HG02943 (cell line): ENCODE data around the gene NUAK2.

ENCODE experiments used
- ATAC-seq: cut with Tn5 transposase; IDR thresholded peaks from one replicate; pipeline ENCODE4 v1.9.1; 2021; ENCODE audit warnings: mild to moderate bottlenecking, low read depth, moderate library complexity; ENCODE audit not compliant: unreplicated experiment

Gene NUAK2

DNA sequence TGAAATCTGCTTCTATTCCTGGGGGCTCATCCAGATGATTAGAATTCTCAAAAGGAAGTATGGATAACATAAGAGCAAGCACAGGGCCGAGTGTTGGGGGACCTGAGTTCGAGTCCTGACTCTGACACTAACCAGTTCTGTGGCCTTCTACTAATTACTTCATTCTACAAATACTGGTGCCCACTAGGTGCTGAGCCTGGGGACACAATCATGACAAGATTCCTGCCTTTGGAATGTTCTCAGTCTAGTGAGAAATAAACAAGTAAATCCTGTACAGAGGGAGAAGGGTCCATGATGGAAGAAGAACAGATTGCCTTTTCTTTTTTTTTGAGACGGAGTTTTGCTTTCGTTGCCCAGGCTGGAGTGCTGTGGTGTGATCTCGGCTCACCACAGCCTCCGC lies 2.2 kb upstream of the NUAK2 start:
- ATAC-seq: no peak

DNA sequence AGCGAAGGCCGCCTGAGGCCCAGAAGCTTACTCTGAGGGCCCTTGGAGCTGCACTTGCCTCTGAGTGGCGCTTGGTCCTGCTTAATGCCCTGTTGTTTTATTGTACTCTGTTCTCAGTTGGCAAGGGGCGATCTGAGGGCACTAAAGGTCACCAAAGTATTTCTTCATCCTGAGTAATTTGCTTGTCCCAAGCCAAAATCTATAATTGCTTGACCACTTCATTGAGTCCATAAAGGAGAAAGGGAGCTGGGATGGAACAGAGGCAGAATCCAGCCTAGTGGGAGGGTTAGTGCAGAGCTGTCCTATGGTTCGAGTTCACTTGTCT lies 376 bp upstream of the NUAK2 start:
- no peak for ATAC-seq

DNA sequence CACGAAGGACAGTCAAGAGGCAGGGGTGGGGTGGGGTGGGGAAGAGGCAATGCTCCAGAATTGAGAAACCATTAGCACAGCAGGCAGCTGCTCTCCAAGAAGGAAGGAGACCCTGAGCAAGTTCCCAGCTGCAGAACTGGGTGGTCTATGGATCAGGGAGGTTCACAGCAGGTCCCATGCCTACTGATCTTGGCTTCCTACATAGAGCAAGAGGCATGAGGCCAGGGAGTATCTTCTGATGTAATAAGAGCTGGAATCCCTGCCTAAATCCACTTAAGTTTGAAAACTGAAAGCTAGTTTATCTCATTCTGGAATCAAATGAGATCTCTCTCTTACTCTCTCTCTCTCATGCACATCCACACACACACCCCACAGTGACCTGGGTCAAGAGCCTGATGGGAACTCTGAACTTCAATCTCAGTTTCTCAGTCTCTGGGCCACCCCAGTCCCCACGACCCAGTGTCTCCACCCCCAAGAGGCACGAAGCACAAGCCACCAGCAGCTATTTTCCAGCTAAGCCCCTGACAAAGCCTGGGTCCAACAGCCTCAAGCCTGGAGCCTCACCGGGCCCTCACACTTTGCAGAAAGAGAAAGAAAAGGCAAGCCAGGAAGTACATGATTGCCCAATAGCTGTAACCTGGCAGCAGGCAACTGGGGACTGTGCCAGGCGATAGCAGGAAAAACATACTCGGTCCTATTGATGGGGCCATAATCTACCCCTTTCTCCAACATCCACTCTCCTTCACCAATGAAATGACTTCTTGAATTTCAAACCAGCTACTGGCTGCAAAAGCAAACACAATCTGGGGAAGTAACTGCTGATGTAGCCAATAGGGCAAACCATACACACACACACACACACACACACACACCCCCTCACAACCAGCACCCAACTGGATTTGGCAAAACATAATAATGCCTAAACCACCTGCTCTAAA lies 2.2 kb downstream of the NUAK2 start:
- ATAC-seq: no peak

DNA sequence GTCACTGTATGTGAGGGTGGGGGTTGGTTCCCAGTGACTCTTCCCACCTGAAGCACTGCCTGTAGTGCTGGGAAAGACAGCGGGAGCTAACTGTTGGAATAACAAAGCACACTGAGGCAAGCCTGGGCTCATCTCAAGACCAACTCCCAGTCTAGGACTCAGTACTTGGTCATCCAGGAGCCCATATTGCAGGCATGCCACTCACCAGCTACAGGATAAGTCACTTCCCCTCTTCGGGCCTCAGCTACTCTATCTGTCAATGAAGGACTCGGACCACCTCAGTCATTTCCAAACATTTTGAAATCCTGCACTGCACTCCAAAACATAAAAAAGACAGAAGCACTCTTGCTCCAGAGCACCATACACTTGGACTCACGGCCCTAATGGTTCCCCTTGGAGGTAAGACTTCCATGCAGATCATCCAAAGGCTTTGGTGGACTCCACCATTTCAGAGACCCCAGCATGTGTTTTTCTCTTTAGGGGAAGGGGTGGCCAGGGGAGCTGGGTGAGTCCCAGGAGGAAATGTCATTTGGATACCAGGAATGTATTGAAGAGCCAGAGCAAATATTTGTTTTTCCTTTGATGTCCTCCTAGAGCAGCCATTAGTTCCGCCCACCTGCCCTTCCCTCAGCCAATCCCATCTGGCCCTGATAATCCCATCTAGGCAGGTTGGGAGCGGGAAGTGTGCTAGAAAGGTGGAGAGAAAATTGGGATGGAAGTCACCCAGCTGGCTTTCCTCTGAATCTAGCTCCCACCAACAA lies 3.1 kb downstream of the NUAK2 start:
- ATAC-seq: no peak

DNA sequence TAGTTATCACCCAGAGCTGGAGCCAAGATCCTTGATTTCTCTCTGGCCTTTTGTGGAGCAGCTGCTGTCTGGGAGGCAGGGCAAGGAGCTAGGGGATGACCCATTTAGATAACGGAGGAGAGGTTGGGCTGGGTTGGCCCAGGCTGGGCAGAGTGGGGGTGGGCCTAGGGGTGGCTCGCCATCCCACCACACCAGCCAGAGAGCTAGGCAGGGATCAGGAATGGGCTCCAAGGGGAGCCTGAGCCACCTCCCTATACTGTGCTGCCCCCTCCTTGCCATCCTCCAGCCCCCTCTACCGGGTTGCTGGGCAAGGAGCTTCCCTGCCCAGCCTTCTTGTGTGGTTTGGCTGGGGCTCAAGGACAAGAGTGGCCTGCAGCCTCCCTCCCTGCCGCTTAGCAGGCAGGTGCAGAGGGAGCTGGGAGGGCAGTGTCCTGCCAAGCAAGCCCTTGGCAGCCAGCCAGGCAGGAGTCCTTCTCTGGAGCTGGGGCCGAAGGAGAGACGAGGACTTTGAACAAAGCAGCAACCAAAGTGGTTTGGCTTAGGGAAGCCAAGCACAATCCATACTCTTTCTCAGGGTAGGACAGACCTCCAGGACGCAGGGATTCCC lies 4.1 kb downstream of the NUAK2 start:
- no peak for ATAC-seq

DNA sequence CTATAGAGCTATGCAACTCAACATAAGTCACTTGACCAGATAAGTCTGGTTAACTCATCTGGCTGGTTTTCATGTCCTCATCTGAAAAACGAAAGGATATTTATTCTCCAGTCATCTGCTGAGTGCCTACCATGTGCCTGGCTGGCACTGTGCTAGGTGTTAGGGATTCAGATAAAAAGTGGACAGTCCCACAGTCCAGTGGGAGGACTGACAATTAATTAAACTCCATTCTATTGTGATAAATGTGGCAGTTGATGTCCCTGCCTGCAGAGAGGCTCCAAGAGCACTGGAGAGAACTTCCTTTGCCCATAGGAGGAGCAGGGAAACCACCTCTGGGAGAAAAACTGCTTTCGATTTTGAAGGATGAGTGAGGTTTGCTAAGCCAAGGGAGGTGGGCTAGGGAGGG lies 5.4 kb downstream of the NUAK2 start:
- ATAC-seq: no peak

DNA sequence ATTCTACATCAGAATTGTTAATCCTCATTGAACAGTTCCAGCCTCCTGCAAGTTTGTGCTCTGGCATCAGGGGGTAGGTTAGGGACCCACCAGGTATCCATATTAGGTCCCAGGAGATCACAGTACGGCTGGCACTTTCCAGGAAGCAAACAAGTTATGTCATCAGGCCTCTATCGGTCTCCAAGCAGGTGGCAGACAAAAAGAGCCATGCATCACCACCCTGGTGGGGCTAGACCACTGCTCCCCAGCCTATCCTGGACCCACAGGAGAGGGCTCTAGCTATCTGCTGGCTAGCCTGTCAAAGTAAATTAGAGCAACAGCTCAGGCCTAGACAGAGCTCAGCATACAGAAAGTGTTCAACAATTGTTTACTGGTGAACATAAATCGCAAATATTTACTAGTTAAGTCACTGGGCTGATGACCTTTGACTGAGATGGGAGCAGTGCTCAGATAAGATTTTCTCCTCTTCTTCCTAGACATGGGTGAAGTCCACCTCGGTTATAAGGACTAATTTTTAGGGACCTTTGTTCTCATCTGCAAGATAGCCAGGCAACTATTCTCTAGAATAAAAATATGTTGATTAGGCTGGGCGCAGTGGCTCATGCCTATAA lies 6.4 kb downstream of the NUAK2 start:
- no peak for ATAC-seq

DNA sequence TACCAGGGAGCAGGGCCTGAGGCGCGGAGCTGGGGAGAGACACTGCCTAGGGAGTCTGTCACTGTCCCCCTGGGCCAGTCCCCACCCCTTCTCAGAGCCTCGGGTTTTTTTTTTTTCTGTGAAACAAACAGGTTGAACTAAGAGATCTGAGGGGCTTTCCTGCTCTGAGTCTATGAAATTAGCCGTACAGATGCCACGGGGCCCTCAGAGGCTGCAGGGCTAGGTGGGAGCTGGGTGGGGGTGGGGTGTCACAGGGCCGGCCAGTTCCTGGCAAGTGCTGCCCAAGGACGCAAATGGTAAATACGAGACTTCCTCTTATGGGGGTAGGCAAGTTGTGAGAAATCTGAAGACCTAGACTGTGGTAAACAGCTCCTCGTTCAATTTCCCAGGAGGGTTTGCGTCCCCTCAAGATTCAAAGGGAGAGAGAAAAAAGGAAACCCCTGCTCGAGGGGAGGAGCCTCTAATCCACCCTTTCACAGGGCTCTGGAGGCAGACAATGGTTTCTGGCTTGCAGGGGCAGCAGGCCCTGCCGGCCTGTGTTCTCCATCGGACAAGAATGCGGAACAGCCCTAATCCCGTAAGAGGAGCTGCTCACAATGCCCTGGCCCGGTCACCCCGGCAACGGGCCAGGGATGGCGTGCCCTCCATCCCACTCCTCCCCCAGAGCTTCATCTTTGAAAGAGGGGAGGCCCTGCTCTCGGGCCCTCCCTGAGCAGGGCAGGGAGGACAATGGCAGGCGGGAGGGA lies 7.8 kb downstream of the NUAK2 start:
- ATAC-seq: no peak

DNA sequence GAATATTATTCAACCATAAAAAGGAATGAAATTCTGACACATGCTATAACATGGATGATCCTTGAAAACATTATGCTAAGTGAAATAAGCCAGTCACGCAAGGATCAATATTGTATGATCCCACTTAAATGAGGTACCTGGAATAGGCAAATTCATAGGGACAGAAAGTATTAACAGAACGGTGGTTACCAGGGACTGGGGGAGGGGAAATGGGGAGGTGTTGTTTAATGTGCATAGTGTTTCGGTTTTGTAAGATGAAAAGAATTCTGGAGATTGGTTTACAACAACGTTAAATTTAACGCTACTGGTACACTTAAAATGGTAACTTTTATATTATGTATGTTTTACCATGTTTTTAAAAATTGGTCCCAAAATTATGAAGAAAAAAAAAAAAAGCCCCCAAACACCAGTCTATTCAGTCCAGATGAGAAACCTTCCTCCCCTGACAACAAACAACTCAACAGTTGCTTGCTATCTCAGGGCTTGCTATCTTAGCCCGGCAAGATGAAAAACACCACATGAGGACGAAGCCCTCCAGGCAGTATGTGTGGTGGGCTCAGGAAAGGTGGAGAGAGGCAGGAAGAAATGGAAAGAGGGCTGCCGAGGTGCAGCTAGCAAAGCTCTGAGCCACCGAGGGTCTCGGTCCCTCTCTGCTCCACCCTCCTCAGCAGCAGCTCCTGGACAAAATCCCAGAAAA lies 8.5 kb downstream of the NUAK2 start:
- ATAC-seq: no peak

DNA sequence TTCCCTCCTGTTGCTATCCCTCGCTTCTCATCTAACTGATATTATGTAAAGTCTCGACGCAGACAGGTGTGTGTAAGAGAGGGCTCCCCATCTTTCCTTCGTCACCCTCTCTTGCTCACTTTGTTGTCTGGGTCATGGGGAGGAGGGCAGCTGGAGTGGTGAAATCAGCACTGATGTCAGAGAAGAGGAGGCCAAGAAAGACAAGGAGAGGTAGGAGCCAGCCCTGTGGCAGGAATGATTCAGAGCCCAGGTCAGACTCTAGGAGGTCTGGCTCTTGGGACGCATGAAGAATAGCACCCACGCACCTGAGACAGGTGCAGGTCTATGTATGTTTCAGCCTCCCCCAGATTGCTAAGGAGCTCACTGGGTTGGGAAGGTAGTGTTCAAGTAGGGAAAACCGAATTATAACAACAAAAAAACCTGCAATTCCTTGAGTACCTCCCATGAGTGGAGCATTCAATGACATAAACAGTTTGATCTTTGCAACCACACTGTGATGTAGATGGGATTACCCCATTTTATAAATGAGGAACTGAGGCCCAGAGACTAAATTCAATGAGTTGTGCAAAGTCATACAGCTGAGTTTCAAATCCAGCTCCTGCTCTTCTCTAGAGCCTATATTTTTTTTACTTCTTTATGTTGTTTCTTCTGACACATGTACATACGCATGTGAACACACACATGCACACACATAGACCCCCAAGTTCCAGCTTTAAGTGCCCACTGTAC lies 10.4 kb downstream of the NUAK2 start:
- ATAC-seq: no peak

DNA sequence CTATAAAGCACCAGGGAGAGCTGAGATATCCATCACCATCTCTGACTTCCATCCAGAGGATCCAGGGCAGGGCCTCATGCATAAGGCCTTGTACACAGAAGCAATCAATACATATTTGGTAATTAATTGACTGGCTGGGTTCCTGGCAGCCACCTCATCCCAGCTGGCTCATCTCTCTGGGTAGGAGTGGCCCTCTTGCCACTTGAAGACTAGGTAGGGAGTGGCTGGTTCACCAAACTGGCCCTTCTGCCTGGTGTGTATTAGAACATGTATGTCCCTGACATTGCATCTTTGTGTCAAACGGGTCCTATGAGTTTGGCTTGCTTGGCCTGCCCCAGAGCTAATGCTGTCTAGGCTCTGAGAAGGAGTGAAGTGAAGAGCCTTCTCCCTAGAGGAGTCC lies 11.8 kb downstream of the NUAK2 start:
- ATAC-seq: no peak

DNA sequence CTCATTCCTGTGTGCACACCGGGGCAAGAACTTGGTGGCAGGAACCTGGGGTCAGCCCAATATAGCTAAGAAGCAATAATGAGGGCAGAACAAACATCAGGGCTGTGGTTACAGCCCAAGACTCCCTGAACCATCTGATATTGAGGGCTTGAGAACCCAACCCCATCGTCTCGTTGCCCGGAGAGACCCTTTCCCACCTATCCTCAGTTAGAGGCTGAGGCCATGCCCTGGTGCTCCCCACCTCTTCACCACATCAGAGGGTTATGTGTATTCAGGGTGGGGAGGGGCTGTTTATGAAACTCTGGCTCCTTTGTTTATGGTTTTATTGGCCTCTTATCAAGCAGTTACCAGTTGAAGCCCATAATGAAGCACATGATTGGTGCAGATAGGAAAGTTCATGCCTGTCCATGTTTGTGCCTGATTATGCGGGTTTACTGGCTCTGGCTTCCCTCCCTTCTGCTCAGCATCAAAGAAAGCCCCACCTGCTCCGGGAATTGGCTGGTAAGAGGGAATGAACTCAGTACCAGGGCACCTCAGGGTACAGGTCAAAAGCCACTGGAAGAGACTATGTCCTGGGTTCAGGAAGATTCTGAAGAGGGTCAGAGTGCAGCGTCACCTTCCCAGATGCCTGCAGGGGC lies 14.5 kb downstream of the NUAK2 start:
- no peak for ATAC-seq

DNA sequence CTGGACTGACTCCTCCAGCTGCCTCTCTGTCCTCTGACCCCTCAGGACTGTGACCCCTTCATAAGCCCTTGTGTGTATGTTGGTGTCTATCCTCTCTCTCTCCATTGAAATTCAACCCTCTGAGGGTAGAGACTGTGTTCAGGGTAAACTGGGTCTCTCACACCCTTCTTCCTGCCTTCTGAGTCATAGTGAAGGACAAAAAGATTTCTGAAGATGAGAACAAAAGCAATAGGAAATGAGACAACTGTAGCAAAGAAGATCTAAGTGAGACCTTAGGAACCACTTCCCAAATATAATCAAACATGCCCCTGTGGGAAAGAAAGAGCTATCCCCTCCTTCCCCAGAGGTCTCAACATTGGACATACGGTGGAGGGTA lies 16.9 kb downstream of the NUAK2 start:
- ATAC-seq: no peak

DNA sequence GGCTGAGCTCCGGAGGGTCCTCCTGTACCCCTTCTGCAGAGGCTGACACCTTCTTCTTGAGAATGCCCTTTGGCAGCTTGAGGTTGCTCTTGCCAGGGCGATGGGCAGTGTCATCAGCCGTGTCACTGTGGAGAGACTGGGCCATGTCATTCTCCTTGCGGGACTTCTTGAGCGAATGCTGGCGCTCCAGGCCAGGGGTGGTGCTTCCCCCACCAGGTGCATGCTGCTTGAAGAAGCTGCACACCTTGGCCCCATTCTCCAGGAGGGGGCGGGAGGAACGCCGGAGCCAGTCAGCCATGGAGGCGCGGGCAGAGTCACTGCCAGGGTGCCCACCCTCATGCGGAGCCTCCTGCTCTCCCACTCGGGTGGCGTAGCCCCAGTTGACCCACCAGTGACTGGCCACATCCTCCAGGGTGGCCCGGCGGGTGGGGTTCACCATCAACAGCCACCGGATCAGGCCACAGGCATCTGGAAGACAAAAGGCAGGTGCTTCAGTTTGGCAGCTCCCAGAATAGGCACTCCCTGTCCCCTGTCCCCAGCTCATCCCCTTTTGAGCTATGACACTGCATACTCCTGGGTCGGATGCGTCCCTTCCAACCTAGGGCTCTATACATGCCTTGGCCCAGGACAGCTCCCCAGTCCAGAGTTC lies 17.4 kb downstream of the NUAK2 start:
- ATAC-seq: no peak

DNA sequence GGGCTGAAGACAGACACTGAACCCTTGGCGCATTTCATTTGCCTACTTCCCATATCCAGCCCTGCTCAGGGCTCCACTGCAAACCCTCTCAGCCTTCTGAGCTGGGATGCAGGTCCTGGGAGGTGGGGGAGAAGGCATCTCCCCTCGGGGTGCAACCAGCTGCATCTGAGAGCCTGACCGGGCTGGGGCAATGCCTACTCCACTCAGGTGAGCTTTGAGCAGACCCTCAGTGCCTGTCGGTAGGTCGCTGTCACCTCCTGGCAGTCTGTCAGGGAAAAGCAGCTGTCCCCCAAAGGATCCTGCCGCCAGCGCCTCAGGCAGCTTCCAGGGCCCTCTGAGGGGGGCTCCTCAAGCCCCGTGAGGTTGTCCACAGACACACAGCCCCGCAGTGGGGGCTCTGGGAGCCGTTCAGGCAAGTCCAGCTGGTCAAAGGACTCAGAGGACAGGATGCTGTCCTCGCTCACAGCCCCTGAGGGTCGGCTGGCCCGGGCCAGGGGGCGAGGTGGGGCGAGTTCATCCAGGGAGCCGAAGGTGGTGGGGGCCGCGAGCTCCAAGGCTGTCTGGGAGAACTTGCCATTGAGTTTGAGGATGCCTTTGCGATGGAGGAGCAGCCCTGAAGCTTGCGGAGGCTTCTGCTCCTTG lies 18.2 kb downstream of the NUAK2 start:
- no peak for ATAC-seq

DNA sequence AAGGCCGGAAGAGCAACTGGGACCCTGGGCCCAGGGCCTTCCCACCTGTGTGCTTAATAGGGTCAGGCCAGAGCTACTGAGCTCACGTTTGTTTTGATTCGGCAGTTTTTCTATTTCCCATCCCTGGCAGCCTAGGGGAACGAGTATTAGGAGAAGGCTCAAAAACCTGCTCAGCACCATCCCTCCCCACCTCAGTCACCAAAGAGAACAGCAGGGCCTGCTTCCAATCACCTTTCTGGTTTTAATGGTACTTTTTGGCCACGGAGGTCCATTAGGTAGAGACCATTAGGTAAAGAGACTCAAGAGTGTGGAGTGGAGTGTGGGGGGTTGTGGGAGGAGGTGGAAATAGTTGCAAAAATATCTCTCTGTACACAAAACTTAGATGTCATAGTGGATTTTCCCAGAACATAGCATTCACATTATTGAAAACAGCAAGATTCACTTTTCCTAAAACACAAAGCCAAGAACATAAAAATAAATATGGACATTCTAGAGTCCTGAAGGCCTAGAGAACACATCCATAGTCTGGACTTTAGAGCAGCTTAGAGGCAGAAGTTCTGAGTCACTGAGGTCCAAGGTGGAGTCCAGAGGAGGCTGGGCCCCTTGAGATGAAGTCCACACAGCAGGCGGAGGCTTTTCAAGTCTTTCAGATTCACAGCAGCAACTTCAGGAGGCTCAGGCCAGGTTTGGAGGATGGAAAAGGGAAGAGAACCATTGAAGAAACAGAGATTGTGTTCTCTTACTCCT lies 19.5 kb downstream of the NUAK2 start:
- ATAC-seq: no peak

DNA sequence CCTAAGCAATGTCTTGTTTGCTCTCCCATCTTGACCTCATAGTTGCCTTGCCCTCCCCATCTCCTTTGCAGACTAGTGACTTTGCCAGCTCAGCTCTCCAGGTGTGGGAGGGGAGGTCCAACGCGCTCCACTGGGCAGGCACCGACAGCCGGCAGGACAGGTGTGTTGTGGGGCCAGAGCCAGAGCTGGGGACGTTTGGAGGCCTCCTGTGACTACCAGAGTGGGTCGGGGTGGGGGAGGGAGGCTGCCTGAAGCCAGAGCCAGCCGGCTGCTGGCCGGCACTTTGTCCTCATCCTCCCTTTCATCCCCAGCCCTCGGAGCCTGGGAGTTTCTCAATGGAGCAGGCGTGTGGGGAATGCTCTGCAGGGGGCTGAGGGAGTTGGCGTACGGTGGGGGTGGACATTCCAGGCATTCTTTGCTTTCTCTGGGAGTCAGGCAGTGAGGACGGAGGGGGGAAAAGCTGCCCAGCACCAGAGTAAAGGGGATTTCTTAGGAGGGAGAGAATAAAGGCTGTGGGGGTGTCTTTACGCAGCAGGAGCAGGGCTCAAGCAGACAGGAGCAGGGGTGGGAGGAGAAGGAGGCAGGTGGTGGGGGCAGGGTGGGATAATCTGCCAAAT lies 20.2 kb downstream of the NUAK2 start:
- ATAC-seq: no peak
